Activated CD8-positive, alpha-beta memory T cell treated with anti-CD3 and anti-CD28 coated beads, Interleukin-2, amount 10 ng/mL, durations not matched to agents 7 days and 5 days (primary cell): ENCODE data around the gene OR5K1. TPM values are rescaled to one million over a fixed set of nuclear protein-coding genes. Genes with fewer than 3 reads are reported as not detected.
A peak's percentile ranks its signal among the peaks of the same experiment; 100 is the strongest.

Experiments
- ATAC-seq: fragments of 150-1000 bp; cut with Tn5 transposase; one replicate; pipeline ENCODE4 v1.10.0; 2021; ENCODE audit warnings: moderate library complexity
- CTCF ChIA-PET: fragments of 350-600 bp; sonication (Branson Sonifier 250); formaldehyde crosslinking; loops from one replicate; lab custom pipeline; 2021; ENCODE audit warnings: antibody characterized with exemption; lab: Charles Lee
- DNase-seq: peaks from one replicate; pipeline ENCODE4 v3.0.0-alpha.2; 2020
- H3K27ac Mint-ChIP-seq: one replicate; pipeline ENCODE4 v1.8.0; 2021; ENCODE audit warnings: mild to moderate bottlenecking, mixed read lengths
- H3K27me3 Mint-ChIP-seq: one replicate; pipeline ENCODE4 v1.8.0; 2021; ENCODE audit warnings: mixed read lengths
- H3K36me3 Mint-ChIP-seq: one replicate; pipeline ENCODE4 v1.8.0; 2021; ENCODE audit warnings: mild to moderate bottlenecking, mixed read lengths
- H3K4me1 Mint-ChIP-seq: one replicate; pipeline ENCODE4 v1.8.0; 2021; ENCODE audit warnings: mixed read lengths
- H3K4me3 Mint-ChIP-seq: one replicate; pipeline ENCODE4 v1.8.0; 2021; ENCODE audit warnings: mild to moderate bottlenecking, moderate library complexity, mixed read lengths
- H3K9me3 Mint-ChIP-seq: one replicate; pipeline ENCODE4 v1.8.0; 2022; ENCODE audit warnings: low read depth, mixed read lengths
- total RNA-seq, 2 experiments: library from RNA; stranded (reverse); gene quantifications; one replicate each; pipeline ENCODE4 v1.2.3, GENCODE V29; 2021

The OR5K1 gene
- total RNA-seq, result not detected

DNA sequence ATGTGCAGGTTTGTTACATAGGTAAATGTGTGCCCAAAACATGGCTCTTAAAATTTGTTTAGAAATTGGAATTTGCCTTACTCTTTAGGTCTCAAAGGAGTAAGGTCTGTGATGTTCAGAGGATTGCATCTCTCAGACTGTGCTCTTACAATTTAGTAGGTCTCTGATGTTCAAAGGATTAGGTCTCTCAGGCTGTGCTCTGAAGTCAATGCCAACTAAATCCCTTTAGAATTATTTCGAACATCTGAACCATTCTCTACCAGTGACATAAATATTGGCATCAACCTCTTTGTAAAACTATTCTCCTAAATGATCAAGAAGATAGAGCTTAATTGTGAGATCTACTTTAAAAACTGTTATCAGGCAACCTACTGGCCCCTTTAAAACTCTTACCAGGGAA, at the start of gene OR5K1:
OR5K1 (plus strand) TSS at position 301 of the 400 bp plus-strand sequence. CDS start 6,376 bp downstream, outside the sequence.
- H3K36me3 Mint-ChIP-seq, result peaks cover 8% of the 10 kb centered on the region
- H3K27ac Mint-ChIP-seq, result no peak within 1 kb of the TSS
- H3K27me3 Mint-ChIP-seq, result no peaks in the 10 kb centered on the region
- H3K4me3 Mint-ChIP-seq, result no peak within 1 kb of the TSS
- H3K9me3 Mint-ChIP-seq, result peaks cover 2% of the 10 kb centered on the region
- peaks cover 7% of the 10 kb centered on the region for H3K4me1 Mint-ChIP-seq
- no peak for ATAC-seq
- CTCF ChIA-PET, result interaction anchor here (1.0 kb wide), 1 partner anchor 133 kb away, joined by 3 read pairs; no protein-coding TSS in a partner anchor
- DNase-seq, result no peak

GRCh38 chr3:98432575-98432974, 30.4 kb upstream of the OR5K1 start:
- Mint-ChIP-seq H3K27me3 (no peaks in the 10 kb centered on the region), H3K4me1 (no peaks in the 10 kb centered on the region), H3K4me3 (no peak overlapping the region), H3K36me3 (peaks cover 8% of the 10 kb centered on the region), H3K27ac (no peak overlapping the region), H3K9me3 (peaks cover 16% of the 10 kb centered on the region)
- CTCF ChIA-PET, result interaction anchor here (1.1 kb wide), 1 partner anchor 165 kb away, joined by 3 read pairs; no protein-coding TSS in a partner anchor
- no peak for ATAC-seq
- DNase-seq, result no peak

- CTCF ChIA-PET, result no interaction called here
These were observed 29.2 kb upstream of the OR5K1 start for GRCh38 chr3:98433764-98434163.

DNA sequence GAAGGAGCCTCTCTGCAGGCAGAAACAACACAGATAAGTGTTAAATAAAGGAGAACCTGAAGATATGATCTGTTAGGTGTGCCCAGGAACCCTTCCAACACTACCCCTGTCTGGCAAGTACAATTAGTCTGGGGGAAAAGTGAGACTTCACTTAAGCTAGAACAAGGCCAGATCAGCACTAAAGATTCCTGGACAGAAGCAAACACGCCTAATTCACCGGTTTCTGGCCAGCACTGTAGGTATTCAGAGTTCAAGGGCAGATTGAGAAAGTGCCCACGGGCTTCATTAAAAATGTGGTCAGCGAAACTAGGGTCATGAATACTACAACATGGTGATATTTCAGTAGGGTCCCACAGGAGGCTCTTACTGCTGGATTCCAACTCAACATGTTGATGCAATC, 28.6 kb upstream of the OR5K1 start:
- H3K4me3 Mint-ChIP-seq, result no peak overlapping the region
- no peak overlapping the region for H3K27ac Mint-ChIP-seq
- H3K4me1 Mint-ChIP-seq, result no peaks in the 10 kb centered on the region
- CTCF ChIA-PET, result no interaction called here
- ATAC-seq (no peak), DNase-seq (no peak)
- peaks cover 2% of the 10 kb centered on the region for H3K36me3 Mint-ChIP-seq
- H3K9me3 Mint-ChIP-seq, result peaks cover 10% of the 10 kb centered on the region
- H3K27me3 Mint-ChIP-seq, result no peaks in the 10 kb centered on the region

More at GRCh38 chr3:98433764-98434163, 29.2 kb upstream of the OR5K1 start:
- no peaks in the 10 kb centered on the region for H3K27me3 Mint-ChIP-seq
- DNase-seq (no peak), ATAC-seq (no peak)
- peaks cover 7% of the 10 kb centered on the region for H3K36me3 Mint-ChIP-seq
- no peak overlapping the region for H3K27ac Mint-ChIP-seq
- no peak overlapping the region for H3K4me3 Mint-ChIP-seq
- no peaks in the 10 kb centered on the region for H3K4me1 Mint-ChIP-seq
- peaks cover 14% of the 10 kb centered on the region for H3K9me3 Mint-ChIP-seq

GRCh38 chr3:98440283-98440682, 22.7 kb upstream of the OR5K1 start:
- CTCF ChIA-PET, result no interaction called here
- Mint-ChIP-seq H3K4me3 (no peak overlapping the region), H3K9me3 (no peaks in the 10 kb centered on the region), H3K36me3 (no peaks in the 10 kb centered on the region), H3K4me1 (no peaks in the 10 kb centered on the region), H3K27ac (no peak overlapping the region), H3K27me3 (no peaks in the 10 kb centered on the region)
- ATAC-seq (no peak), DNase-seq (no peak)

- no peaks in the 10 kb centered on the region for H3K9me3 Mint-ChIP-seq
- peaks cover 15% of the 10 kb centered on the region for H3K4me1 Mint-ChIP-seq
- H3K4me3 Mint-ChIP-seq, result no peak overlapping the region
- H3K36me3 Mint-ChIP-seq, result peaks cover 7% of the 10 kb centered on the region
- ATAC-seq (no peak), DNase-seq (no peak)
- H3K27me3 Mint-ChIP-seq, result no peaks in the 10 kb centered on the region
- CTCF ChIA-PET, result no interaction called here
- H3K27ac Mint-ChIP-seq, result no peak overlapping the region
These were observed 17.0 kb upstream of the OR5K1 start for GRCh38 chr3:98445949-98446406.

- Mint-ChIP-seq H3K27ac (no peak overlapping the region), H3K36me3 (peaks cover 7% of the 10 kb centered on the region), H3K4me3 (no peak overlapping the region), H3K27me3 (no peaks in the 10 kb centered on the region), H3K9me3 (no peaks in the 10 kb centered on the region), H3K4me1 (peaks cover 15% of the 10 kb centered on the region)
- ATAC-seq (no peak), DNase-seq (no peak)
- CTCF ChIA-PET, result no interaction called here
These were observed 13.3 kb upstream of the OR5K1 start for GRCh38 chr3:98449606-98450193.

GRCh38 chr3:98450372-98450771, 12.6 kb upstream of the OR5K1 start:
- Mint-ChIP-seq H3K27me3 (no peaks in the 10 kb centered on the region), H3K27ac (no peak overlapping the region)

DNA sequence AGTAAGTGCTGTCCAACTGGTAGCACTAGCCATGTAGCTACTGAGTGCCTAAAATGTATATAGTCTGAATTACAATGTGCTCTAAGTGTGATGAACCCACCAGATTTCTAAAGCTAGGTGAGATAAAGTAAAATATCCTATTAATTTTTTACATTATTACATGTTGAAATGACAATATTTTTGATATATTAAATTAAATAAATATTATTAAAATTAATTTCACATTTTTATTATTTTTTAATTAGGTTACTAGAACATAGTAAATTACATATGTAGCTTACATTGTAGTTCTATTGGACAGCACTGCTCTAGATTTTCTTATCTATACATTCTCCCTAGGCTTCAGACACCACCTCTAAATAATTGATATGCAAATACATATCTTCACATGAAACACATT, 9.2 kb upstream of the OR5K1 start:
- DNase-seq, result no peak
- Mint-ChIP-seq H3K9me3 (no peaks in the 10 kb centered on the region), H3K36me3 (peaks cover 2% of the 10 kb centered on the region), H3K27ac (no peak overlapping the region), H3K27me3 (no peaks in the 10 kb centered on the region), H3K4me1 (peaks cover 6% of the 10 kb centered on the region), H3K4me3 (no peak overlapping the region)
- CTCF ChIA-PET, result no interaction called here
- no peak for ATAC-seq

More at GRCh38 chr3:98450372-98450771, 12.6 kb upstream of the OR5K1 start:
- DNase-seq (no peak), ATAC-seq (no peak)
- CTCF ChIA-PET, result no interaction called here
- Mint-ChIP-seq H3K9me3 (no peaks in the 10 kb centered on the region), H3K36me3 (peaks cover 7% of the 10 kb centered on the region), H3K4me3 (no peak overlapping the region), H3K4me1 (peaks cover 15% of the 10 kb centered on the region)

GRCh38 chr3:98454929-98455328, 8.1 kb upstream of the OR5K1 start:
- Mint-ChIP-seq H3K9me3 (peaks cover 2% of the 10 kb centered on the region), H3K36me3 (no peaks in the 10 kb centered on the region), H3K27me3 (no peaks in the 10 kb centered on the region), H3K27ac (no peak overlapping the region), H3K4me1 (no peaks in the 10 kb centered on the region), H3K4me3 (no peak overlapping the region)
- no peak for DNase-seq
- CTCF ChIA-PET, result interaction anchor here (1.4 kb wide), 1 partner anchor 126 kb away, joined by 3 read pairs; no protein-coding TSS in a partner anchor
- ATAC-seq, result no peak

- no peak for DNase-seq
- Mint-ChIP-seq H3K27ac (no peak overlapping the region), H3K36me3 (peaks cover 8% of the 10 kb centered on the region), H3K27me3 (no peaks in the 10 kb centered on the region), H3K9me3 (peaks cover 2% of the 10 kb centered on the region), H3K4me3 (no peak overlapping the region), H3K4me1 (peaks cover 7% of the 10 kb centered on the region)
- CTCF ChIA-PET, result no interaction called here
- ATAC-seq, result no peak
These were observed 5.5 kb upstream of the OR5K1 start for GRCh38 chr3:98457543-98457942.

DNA sequence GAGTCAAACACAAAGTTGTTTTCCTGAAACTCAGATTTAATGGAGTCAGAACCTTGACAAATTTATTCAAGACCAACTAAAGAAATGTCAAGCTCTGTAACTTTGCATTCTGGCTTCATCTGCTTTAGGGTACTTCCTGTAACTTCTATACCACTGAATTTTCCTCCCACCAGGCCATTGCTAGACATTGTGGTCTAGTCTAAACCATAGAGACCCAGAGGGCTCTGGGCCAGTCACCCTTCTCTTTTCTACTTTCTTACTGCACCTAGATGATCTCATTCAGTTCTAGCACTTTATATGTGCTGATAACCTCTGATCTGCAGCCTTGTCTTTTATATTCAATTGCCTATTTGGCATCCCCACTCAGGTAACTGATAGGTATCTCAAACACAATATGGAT, 2.8 kb upstream of the OR5K1 start:
- ATAC-seq (peak; percentile 47), DNase-seq (no peak)
- peaks cover 7% of the 10 kb centered on the region for H3K4me1 Mint-ChIP-seq
- H3K27ac Mint-ChIP-seq, result no peak overlapping the region
- H3K36me3 Mint-ChIP-seq, result peaks cover 8% of the 10 kb centered on the region
- no peak overlapping the region for H3K4me3 Mint-ChIP-seq
- CTCF ChIA-PET, result no interaction called here
- H3K9me3 Mint-ChIP-seq, result peaks cover 2% of the 10 kb centered on the region
- H3K27me3 Mint-ChIP-seq, result no peaks in the 10 kb centered on the region

- H3K4me3 Mint-ChIP-seq, result no peak overlapping the region
- DNase-seq (no peak), ATAC-seq (no peak)
- no peaks in the 10 kb centered on the region for H3K27me3 Mint-ChIP-seq
- CTCF ChIA-PET, result interaction anchor here (1.7 kb wide), 1 partner anchor 12 kb away, joined by 3 read pairs; no protein-coding TSS in a partner anchor
- H3K36me3 Mint-ChIP-seq, result peaks cover 21% of the 10 kb centered on the region
- peaks cover 16% of the 10 kb centered on the region for H3K9me3 Mint-ChIP-seq
- no peaks in the 10 kb centered on the region for H3K4me1 Mint-ChIP-seq
- H3K27ac Mint-ChIP-seq, result no peak overlapping the region
These were observed 19.9 kb downstream of the OR5K1 start for GRCh38 chr3:98482717-98483482.

DNA sequence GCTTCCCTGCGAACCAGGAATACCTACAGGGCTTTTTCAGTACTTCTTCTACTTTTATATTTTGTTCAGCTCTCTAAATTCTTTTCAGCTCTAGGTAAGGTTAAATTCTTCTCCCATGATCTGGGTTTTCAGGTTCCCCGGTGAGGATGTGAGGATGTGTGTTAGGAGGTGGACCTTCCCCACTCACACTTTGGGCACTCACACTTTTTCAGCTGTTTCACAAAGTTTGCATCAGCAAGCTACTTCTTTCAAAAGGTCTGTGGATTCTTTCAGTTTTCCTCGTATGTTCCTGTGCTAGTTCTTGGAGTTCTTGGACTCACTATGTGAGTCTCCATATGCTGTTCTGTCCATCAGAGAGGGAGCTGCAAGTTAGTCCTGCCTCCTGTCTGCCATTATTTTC, 20.6 kb downstream of the OR5K1 start:
- CTCF ChIA-PET, result interaction anchor here (1.7 kb wide), 1 partner anchor 13 kb away, joined by 3 read pairs; no protein-coding TSS in a partner anchor
- Mint-ChIP-seq H3K9me3 (peaks cover 19% of the 10 kb centered on the region), H3K4me3 (no peak overlapping the region), H3K27ac (no peak overlapping the region), H3K4me1 (no peaks in the 10 kb centered on the region), H3K36me3 (peaks cover 21% of the 10 kb centered on the region), H3K27me3 (no peaks in the 10 kb centered on the region)
- no peak for DNase-seq
- no peak for ATAC-seq
